ENCODE data around the gene CHMP6.

Gene CHMP6

DNA sequence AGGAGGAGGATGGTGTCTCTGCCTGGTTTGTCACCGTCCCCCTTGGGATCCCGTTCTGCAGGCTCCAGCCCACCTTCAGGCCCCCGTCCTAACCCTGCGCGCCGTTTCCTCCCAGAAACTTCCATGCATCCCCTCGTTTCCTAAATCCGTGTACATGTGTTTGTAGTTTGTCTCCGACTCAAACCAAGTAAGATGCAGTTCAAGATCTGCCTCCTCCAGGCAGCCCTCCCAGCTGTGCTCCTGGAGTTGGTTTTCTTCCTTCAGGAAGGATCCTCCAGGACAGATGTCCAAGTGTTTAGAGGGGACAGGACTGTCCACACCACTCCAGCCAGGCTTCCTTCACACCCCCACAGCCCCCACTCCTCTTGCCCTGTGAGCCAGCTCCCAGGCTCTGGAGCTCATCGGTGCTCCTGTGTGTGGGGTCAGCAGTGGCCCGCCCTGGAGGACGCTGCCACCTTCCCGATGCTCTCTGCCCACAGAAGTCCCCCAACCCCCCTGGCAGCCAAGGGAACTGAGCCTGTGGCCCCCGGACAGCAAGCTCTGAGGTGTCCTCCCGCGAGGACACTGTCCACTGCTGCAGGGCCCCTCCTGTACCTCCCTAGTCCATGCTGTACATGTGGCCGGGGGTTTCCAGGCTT is 54.6 kb downstream of the CHMP6 start:
- no peak for DNase-seq

DNA sequence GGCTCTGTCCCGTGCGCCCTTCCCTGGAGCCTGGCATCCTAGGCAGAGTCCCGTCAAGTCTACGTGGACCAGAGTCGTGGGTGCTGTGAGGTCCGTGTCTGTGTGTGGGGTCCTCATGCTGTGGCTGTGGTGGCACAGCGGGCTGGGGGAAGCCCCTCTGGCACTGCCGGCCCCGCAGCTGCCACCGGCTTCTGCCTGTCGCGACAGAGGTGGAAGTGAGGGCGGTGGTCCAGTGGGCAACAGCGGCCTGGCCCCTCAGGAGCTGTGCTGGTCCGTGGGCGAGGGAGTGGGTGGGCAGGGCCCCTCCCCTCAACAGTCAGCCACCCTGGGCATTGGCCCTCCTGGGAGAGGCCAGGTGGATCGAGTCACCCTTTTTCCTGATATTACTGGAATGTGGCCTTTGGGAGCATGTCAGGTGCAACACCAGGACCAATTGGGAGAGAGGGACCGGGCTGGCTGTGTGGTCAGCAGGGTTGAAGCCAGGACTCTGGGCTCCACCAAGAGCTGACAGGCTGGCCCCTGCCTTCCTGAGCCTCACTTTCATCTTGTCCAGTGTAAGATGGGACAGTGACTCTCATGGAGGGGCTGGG is 55.2 kb downstream of the CHMP6 start:
- DNase-seq: no peak

GRCh38 chr17:81048827-81049371 is 57.3 kb downstream of the CHMP6 start:
- no peak for DNase-seq

DNA sequence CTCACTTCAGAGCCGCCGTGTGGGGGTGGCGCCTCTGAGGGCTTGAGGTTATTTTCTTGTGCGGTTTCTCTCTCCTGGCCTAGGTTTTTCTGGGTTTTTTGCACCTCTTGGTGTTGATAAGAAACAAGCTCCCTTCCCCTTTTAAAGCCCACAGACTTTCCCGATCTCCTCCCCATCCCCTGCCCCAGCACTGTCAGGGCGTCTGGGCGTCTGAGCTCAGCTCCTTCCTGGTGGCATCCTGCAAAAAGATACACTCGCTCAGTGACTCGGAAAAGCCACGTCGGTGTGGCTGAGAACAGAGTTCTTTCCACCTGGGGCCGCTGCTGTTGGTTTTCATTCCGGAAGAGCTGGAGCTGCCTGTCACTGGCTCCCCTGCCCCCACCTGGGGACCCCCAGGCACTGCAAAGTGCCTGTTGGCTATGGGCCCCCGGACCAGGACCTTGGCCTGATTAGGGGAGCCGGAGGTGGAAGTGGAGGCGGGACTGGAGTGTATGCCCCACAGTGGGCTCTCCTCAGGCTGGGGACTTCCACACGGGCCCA is 57.8 kb downstream of the CHMP6 start:
- no peak for DNase-seq

All from central memory CD4-positive, alpha-beta T cell (primary cell).